SU-DHL-6 (cell line): ENCODE measurements around the gene INO80E.
"Not testable (repeated sequence)": the region's sequence is repeated elsewhere in the genome, so short reads cannot be mapped to it uniquely, and the experiment has no call there.

Experiments used
- H2AFZ ChIP-seq: fragments of 200-600 bp; sonication (generic); 2 replicates; pipeline ENCODE4 v1.6.1; 2014; ENCODE audit warnings: low read depth, mild to moderate bottlenecking, moderate library complexity, mixed read lengths, antibody characterized with exemption, low read length; ENCODE audit not compliant: severe bottlenecking
- H3F3A ChIP-seq: fragments of 200-600 bp; shearing (Covaris generic); 2 replicates; pipeline ENCODE4 v1.6.0; 2016; ENCODE audit warnings: antibody characterized with exemption, mild to moderate bottlenecking; ENCODE audit not compliant: insufficient read depth
- H3K27ac ChIP-seq: fragments of 200-600 bp; sonication (generic); 2 replicates; pipeline ENCODE4 v1.5.1; 2016; ENCODE audit warnings: low read depth, mild to moderate bottlenecking, low read length, moderate library complexity, mixed read lengths
- H3K27me3 ChIP-seq: fragments of 200-600 bp; sonication (generic), shearing (Covaris generic); 2 replicates; pipeline ENCODE4 v1.6.0; 2014; ENCODE audit warnings: mild to moderate bottlenecking, low read length
- H3K36me3 ChIP-seq: fragments of 200-600 bp; sonication (generic); 2 replicates; pipeline ENCODE4 v1.6.1; 2014; ENCODE audit warnings: mild to moderate bottlenecking, low read length, mixed read lengths
- H3K4me2 ChIP-seq: fragments of 300-600, 200-600 bp; shearing (Covaris generic), sonication (generic); 2 replicates; pipeline ENCODE4 v1.6.0; 2014; ENCODE audit warnings: low read length, low read depth, mild to moderate bottlenecking; ENCODE audit not compliant: poor library complexity, severe bottlenecking
- H3K4me3 ChIP-seq: fragments of 200-600 bp; sonication (generic); 2 replicates; pipeline ENCODE4 v1.5.1; 2014; ENCODE audit warnings: antibody characterized with exemption, low read length, mild to moderate bottlenecking, mixed read lengths; ENCODE audit not compliant: insufficient read depth, poor library complexity, severe bottlenecking
- H3K79me2 ChIP-seq: fragments of 200-600 bp; sonication (generic); 2 replicates; pipeline ENCODE4 v1.6.1; 2014; ENCODE audit warnings: mild to moderate bottlenecking, low read length, moderate library complexity; ENCODE audit not compliant: insufficient read depth
- H3K9ac ChIP-seq: fragments of 200-600 bp; sonication (generic); 2 replicates; pipeline ENCODE4 v1.7.0; 2014; ENCODE audit warnings: mild to moderate bottlenecking, low read length
- H3K9me2 ChIP-seq: fragments of 200-600 bp; sonication (generic); replicated peaks from 2 replicates; pipeline ENCODE4 v1.6.1; 2014; ENCODE audit warnings: low read length; ENCODE audit not compliant: insufficient read depth
- H3K9me3 ChIP-seq: fragments of 200-600 bp; sonication (generic); 2 replicates; pipeline ENCODE4 v1.6.1; 2014; ENCODE audit warnings: low read length, mixed read lengths; ENCODE audit not compliant: insufficient read depth
- H4K20me1 ChIP-seq: fragments of 200-600 bp; sonication (generic); 2 replicates; pipeline ENCODE4 v1.6.1; 2014; ENCODE audit warnings: low read depth, mild to moderate bottlenecking, antibody characterized with exemption, low read length, moderate library complexity, mixed read lengths
- EZH2phosphoT487 ChIP-seq: fragments of 200-600 bp; sonication (generic), shearing (Covaris generic); conservative IDR thresholded peaks from 2 replicates; pipeline ENCODE4 v1.6.1; 2018; ENCODE audit warnings: mild to moderate bottlenecking, antibody characterized with exemption, low read length, moderate library complexity, mixed read lengths
- TF ChIP-seq, protein P1 (sequence below): fragments of 200-600 bp; sonication (generic); IDR thresholded peaks from one replicate; pipeline ENCODE4 v1.5.1; 2017; ENCODE audit warnings: antibody characterized with exemption, mild to moderate bottlenecking, low read length, moderate library complexity; ENCODE audit not compliant: insufficient read depth, poor library complexity, severe bottlenecking

INO80E gene

DNA sequence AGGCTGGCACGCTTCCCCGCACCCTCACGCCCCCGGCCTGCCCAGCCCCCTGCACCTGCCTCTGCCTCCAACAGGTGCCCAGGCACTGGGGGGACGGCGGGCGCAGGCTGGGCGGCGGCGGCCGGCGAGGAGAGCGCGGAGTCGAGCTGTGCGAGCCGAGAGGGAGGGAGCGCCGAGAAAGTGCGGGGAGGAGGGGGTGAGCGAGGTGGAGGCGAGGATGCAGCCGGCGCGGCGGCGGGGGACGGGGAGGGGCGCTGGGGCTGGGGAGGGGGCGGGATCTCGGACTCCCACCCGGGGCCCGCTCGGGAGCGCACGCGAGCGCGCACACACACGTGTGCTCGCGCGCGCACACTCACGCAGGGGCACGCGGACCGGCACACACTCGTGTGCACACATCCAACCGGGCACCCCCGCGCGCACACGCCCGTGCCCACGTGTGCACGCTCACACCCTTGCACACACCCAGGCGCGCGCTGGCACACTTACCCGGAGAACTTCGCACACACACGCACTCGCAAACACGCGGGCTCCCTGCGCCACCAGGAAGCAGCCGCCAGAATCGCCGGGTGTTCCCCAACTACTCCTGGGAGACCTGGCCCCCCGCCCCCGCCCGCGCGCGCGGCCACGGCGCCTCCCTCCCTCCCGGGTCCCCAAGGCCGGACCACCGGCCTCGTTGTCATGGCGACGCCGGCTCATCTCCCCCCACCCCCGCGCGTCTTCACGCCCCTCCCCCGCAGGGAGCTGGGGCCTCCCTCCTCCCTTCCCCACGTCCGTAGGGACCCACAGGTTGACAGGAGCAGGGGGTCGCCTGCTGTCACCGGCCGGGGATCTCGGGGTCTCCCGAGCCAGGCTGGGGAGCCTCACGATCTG, 15.0 kb downstream of the INO80E start, which contains the start of gene DOC2A:
DOC2A (minus strand) TSS at position 184 of the 870 bp plus-strand sequence. CDS start 805 bp downstream, outside the sequence.
- TF ChIP-seq EZH2phosphoT487, result no peak
- TF ChIP-seq, protein P1, sequence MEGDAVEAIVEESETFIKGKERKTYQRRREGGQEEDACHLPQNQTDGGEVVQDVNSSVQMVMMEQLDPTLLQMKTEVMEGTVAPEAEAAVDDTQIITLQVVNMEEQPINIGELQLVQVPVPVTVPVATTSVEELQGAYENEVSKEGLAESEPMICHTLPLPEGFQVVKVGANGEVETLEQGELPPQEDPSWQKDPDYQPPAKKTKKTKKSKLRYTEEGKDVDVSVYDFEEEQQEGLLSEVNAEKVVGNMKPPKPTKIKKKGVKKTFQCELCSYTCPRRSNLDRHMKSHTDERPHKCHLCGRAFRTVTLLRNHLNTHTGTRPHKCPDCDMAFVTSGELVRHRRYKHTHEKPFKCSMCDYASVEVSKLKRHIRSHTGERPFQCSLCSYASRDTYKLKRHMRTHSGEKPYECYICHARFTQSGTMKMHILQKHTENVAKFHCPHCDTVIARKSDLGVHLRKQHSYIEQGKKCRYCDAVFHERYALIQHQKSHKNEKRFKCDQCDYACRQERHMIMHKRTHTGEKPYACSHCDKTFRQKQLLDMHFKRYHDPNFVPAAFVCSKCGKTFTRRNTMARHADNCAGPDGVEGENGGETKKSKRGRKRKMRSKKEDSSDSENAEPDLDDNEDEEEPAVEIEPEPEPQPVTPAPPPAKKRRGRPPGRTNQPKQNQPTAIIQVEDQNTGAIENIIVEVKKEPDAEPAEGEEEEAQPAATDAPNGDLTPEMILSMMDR, result no peak
- Histone ChIP-seq H3F3A (no peaks in the 10 kb centered on the region), H3K4me2 (peak within 1 kb of the TSS; percentile 50), H4K20me1 (no peaks in the 10 kb centered on the region), H3K9me2 (no peaks in the 10 kb centered on the region), H3K27me3 (no peaks in the 10 kb centered on the region), H3K79me2 (no peaks in the 10 kb centered on the region), H3K27ac (no peak within 1 kb of the TSS), H3K9me3 (no peaks in the 10 kb centered on the region), H2AFZ (no peak within 1 kb of the TSS), H3K36me3 (no peaks in the 10 kb centered on the region), H3K9ac (peak within 1 kb of the TSS; percentile 14; the same call in 1 of the 2 replicates), H3K4me3 (no peak within 1 kb of the TSS)

- Histone ChIP-seq H2AFZ (no peak overlapping the region), H3K4me2 (no peak overlapping the region), H3K9me2 (no peaks in the 10 kb centered on the region)
Measured at GRCh38 chr16:30011714-30012504, 15.9 kb downstream of the INO80E start.

GRCh38 chr16:30012598-30012997, 16.6 kb downstream of the INO80E start:
- H3F3A ChIP-seq, H3K27me3 ChIP-seq, H3K4me3 ChIP-seq, H3K9me3 ChIP-seq, H3K36me3 ChIP-seq, H3K4me2 ChIP-seq, H3K9ac ChIP-seq, H3K79me2 ChIP-seq, H4K20me1 ChIP-seq, H3K9me2 ChIP-seq, H2AFZ ChIP-seq, H3K27ac ChIP-seq: not testable (repeated sequence)

More at GRCh38 chr16:30011714-30012504, 15.9 kb downstream of the INO80E start:
- H3K79me2 ChIP-seq, result no peaks in the 10 kb centered on the region
- H3K9me3 ChIP-seq, result no peaks in the 10 kb centered on the region
- no peak overlapping the region for H3K4me3 ChIP-seq
- H3K9ac ChIP-seq, result no peak overlapping the region
- H3K27ac ChIP-seq, result no peak overlapping the region
- H3K36me3 ChIP-seq, result no peaks in the 10 kb centered on the region
- H3K27me3 ChIP-seq, result no peaks in the 10 kb centered on the region
- H3F3A ChIP-seq, result no peaks in the 10 kb centered on the region
- H4K20me1 ChIP-seq, result no peaks in the 10 kb centered on the region
- TF ChIP-seq EZH2phosphoT487, result no peak
- TF ChIP-seq, protein P1, result no peak

DNA sequence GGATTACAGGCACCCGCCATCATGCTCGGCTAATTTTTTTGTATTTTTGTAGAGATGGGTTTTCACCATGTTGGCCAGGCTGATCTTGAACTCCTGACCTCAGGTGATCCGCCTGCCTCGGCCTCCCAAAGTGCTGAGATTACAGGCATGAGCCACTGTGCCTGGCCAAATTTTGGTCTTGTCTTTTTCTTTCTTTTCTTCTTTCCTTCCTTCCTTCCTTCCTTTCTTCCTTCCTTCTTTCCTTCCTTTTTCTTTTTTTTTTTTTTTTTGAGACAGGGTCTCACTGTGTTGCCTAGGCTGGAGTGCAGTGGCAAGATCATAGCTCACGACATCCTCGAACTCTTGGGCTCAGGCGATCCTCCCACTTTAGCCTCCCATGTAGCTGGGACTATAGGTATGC, 19.4 kb downstream of the INO80E start:
- not testable (repeated sequence) for H2AFZ ChIP-seq, H3K27me3 ChIP-seq, H3K36me3 ChIP-seq, H3K4me2 ChIP-seq, H4K20me1 ChIP-seq, H3K9me3 ChIP-seq, H3K27ac ChIP-seq, H3F3A ChIP-seq, H3K9me2 ChIP-seq, H3K9ac ChIP-seq, H3K4me3 ChIP-seq, H3K79me2 ChIP-seq
